Thyroid gland (tissue), 4 donors: Measurements from ENCODE around the gene ERC1.

Experiments used
- POLR2A ChIP-seq, 2 donors: fragments of 450-650 bp; IDR thresholded peaks; one replicate each; pipeline ENCODE4 v1.6.1; 2017; ENCODE audit warnings: antibody characterized with exemption in 2 of 2, mild to moderate bottlenecking in 2 of 2, moderate library complexity in 1 of 2
- TF ChIP-seq, protein P1 (sequence below), 6 experiments: fragments of 200-600 bp in 3 of 6; fragments of 450-650 bp in 3 of 6; sonication (generic) in 3 of 6; IDR thresholded peaks; one replicate each; pipeline ENCODE4 v1.5.1; 2016 to 2019; ENCODE audit warnings: antibody characterized with exemption in 6 of 6, mild to moderate bottlenecking in 2 of 6, inconsistent platforms in 1 of 6, moderate library complexity in 1 of 6

DNA sequence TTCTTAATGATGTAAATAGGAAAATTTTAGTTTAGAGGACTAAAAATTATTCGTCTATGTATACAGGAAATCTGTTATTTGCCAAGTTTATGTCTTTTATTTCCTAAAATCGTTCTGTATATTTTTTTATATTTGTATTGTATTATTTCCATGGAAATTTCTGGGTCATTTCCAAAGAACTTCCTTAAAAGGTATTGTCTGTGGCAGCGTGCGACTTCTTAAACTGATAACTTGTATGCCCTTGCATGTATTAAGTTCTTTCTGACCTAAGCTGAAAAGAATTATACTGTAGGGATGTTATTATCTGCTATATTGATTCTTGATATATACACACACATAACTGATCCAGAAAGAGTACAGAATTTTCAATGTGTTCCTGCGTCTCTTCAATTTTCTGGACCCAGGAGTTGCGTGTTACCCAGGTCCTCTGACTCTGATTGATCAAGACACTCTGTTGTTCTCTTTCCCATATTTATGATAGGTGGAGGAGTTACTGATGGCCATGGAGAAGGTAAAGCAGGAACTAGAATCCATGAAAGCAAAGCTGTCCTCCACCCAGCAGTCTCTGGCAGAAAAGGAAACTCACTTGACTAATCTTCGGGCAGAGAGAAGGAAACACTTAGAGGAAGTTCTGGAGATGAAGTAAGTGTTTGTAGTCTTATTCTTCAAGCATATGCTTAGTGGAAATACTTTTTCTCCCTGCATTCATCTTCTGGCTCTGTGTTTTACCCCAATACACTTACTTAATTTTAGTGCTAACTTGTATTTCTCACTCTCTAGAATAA lies 298.5 kb downstream of the ERC1 start:
- TF ChIP-seq, protein P1, sequence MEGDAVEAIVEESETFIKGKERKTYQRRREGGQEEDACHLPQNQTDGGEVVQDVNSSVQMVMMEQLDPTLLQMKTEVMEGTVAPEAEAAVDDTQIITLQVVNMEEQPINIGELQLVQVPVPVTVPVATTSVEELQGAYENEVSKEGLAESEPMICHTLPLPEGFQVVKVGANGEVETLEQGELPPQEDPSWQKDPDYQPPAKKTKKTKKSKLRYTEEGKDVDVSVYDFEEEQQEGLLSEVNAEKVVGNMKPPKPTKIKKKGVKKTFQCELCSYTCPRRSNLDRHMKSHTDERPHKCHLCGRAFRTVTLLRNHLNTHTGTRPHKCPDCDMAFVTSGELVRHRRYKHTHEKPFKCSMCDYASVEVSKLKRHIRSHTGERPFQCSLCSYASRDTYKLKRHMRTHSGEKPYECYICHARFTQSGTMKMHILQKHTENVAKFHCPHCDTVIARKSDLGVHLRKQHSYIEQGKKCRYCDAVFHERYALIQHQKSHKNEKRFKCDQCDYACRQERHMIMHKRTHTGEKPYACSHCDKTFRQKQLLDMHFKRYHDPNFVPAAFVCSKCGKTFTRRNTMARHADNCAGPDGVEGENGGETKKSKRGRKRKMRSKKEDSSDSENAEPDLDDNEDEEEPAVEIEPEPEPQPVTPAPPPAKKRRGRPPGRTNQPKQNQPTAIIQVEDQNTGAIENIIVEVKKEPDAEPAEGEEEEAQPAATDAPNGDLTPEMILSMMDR (IDR thresholded peaks at IDR 0.05), result no peak
- TF ChIP-seq POLR2A (IDR thresholded peaks at IDR 0.05), result no peak
